Liver (tissue), 9 donors: ENCODE results near the gene CPNE4. TPM values are rescaled to one million over a fixed set of nuclear protein-coding genes. Genes with fewer than 3 reads are reported as not detected.

Source experiments
- DNase-seq: peaks from one replicate; pipeline ENCODE4 v3.0.0-alpha.2; 2017; ENCODE audit warnings: low spot score
- H3K27ac ChIP-seq, 2 donors: one replicate each; pipeline ENCODE4 v1.7.0; 2013; ENCODE audit warnings: inconsistent platforms in 2 of 2, low read length in 2 of 2, control low read depth in 1 of 2, low read depth in 1 of 2, mild to moderate bottlenecking in 1 of 2
- H3K27me3 ChIP-seq, 4 donors: one replicate each; pipeline versions ENCODE4 v1.6.1 to v1.7.0; 2013; ENCODE audit warnings: low read length in 3 of 4, inconsistent platforms in 1 of 4, mild to moderate bottlenecking in 1 of 4, moderate library complexity in 1 of 4; ENCODE audit not compliant: control insufficient read depth in 4 of 4, insufficient read depth in 4 of 4
- H3K36me3 ChIP-seq, 4 donors: one replicate each; pipeline versions ENCODE4 v1.6.1 to v1.7.0; 2013; ENCODE audit warnings: low read length in 3 of 4, mild to moderate bottlenecking in 3 of 4, low read depth in 1 of 4, moderate library complexity in 1 of 4; ENCODE audit not compliant: control insufficient read depth in 4 of 4, insufficient read depth in 3 of 4
- H3K4me1 ChIP-seq, 4 donors: one replicate each; pipeline versions ENCODE4 v1.6.1 to v1.7.0; 2013; ENCODE audit warnings: low read length in 3 of 4, mild to moderate bottlenecking in 3 of 4, moderate library complexity in 1 of 4; ENCODE audit not compliant: control insufficient read depth in 4 of 4, insufficient read depth in 4 of 4
- H3K4me3 ChIP-seq, 3 donors: one replicate each; pipeline versions ENCODE4 v1.6.1 to v1.7.0; 2013; ENCODE audit warnings: low read length in 3 of 3, control low read depth in 1 of 3, low read depth in 1 of 3, mild to moderate bottlenecking in 1 of 3
- H3K9ac ChIP-seq, 2 donors: one replicate each; pipeline ENCODE4 v1.7.0; 2013; ENCODE audit warnings: low read length in 2 of 2, mild to moderate bottlenecking in 2 of 2, moderate library complexity in 2 of 2, control low read depth in 1 of 2, low read depth in 1 of 2
- H3K9me3 ChIP-seq, 4 donors: one replicate each; pipeline versions ENCODE4 v1.6.1 to v1.7.0; 2013; ENCODE audit warnings: low read length in 3 of 4; ENCODE audit not compliant: control insufficient read depth in 4 of 4
- EGR1 ChIP-seq, 2 donors: IDR thresholded peaks; 2 replicates each; pipeline ENCODE4 v1.6.1; 2016 to 2018; ENCODE audit warnings: antibody characterized with exemption in 2 of 2, low read depth in 2 of 2
- FOXA1 ChIP-seq: IDR thresholded peaks from 2 replicates; pipeline ENCODE4 v1.6.1; 2016; ENCODE audit warnings: antibody characterized with exemption
- FOXA2 ChIP-seq: IDR thresholded peaks from 2 replicates; pipeline ENCODE4 v1.6.1; 2016; ENCODE audit warnings: antibody characterized with exemption
- GABPA ChIP-seq, 2 donors: IDR thresholded peaks in 1 of 2; conservative IDR thresholded peaks in 1 of 2; 2 replicates each; pipeline ENCODE4 v1.6.1; 2016; ENCODE audit warnings: antibody characterized with exemption in 2 of 2, mild to moderate bottlenecking in 1 of 2, moderate library complexity in 1 of 2
- HNF4A ChIP-seq, 2 donors: conservative IDR thresholded peaks; 2 replicates each; pipeline ENCODE4 v1.6.1; 2016; ENCODE audit warnings: antibody characterized with exemption in 2 of 2, mild to moderate bottlenecking in 2 of 2
- HNF4G ChIP-seq: IDR thresholded peaks from 2 replicates; pipeline ENCODE4 v1.6.1; 2016; ENCODE audit warnings: antibody characterized with exemption
- JUND ChIP-seq, 2 donors: IDR thresholded peaks; 2 replicates each; pipeline ENCODE4 v1.6.1; 2016; ENCODE audit warnings: antibody characterized with exemption in 2 of 2
- NR2F2 ChIP-seq: IDR thresholded peaks from 2 replicates; pipeline ENCODE4 v1.6.1; 2016; ENCODE audit warnings: antibody characterized with exemption
- RAD21 ChIP-seq, 2 donors: IDR thresholded peaks; 2 replicates each; pipeline ENCODE4 v1.6.1; 2016; ENCODE audit warnings: antibody characterized with exemption in 2 of 2, mild to moderate bottlenecking in 2 of 2
- RXRA ChIP-seq, 2 donors: IDR thresholded peaks; 2 replicates each; pipeline ENCODE4 v1.6.1; 2017 to 2018; ENCODE audit warnings: antibody characterized with exemption in 2 of 2, mild to moderate bottlenecking in 1 of 2
- SP1 ChIP-seq: IDR thresholded peaks from 2 replicates; pipeline ENCODE4 v1.6.1; 2018; ENCODE audit warnings: antibody characterized with exemption, mild to moderate bottlenecking
- TAF1 ChIP-seq: conservative IDR thresholded peaks from 2 replicates; pipeline ENCODE4 v1.6.1; 2016; ENCODE audit warnings: antibody characterized with exemption, mild to moderate bottlenecking
- YY1 ChIP-seq: IDR thresholded peaks from 2 replicates; pipeline ENCODE4 v1.6.1; 2016; ENCODE audit warnings: antibody characterized with exemption, mild to moderate bottlenecking
- WGBS: extraction: QIAGEN DNeasy Blood & Tissue Kit; methylation state at CpG from one replicate; pipeline ENCODE4 v1.1.7; 2013; 5-methylcytosine and 5-hydroxymethylcytosine counted together
- polyA plus RNA-seq, 2 donors: library from polyadenylated mRNA; stranded (reverse) in 1 of 2; unstranded in 1 of 2; fragments of 200-250 nt in 1 of 2; fragments of >200 nt in 1 of 2; fragmentation: Nextera tagmentation in 1 of 2; extraction: Ambion mirVana in 1 of 2; gene quantifications; one replicate each; pipeline versions ENCODE4 v1.2.1 to v1.2.3, GENCODE V29; 2013 to 2015
- total RNA-seq, 2 donors: library from RNA; depleted of rRNA; stranded (reverse); fragments of >200 nt; gene quantifications; one replicate each; pipeline ENCODE4 v1.2.3, GENCODE V29; 2014
- TF ChIP-seq, protein P1 (sequence below): IDR thresholded peaks from 2 replicates; pipeline ENCODE4 v1.6.1; 2016; ENCODE audit warnings: antibody characterized with exemption
- TF ChIP-seq, protein P2 (sequence below): IDR thresholded peaks from 2 replicates; pipeline ENCODE4 v1.6.1; 2016; ENCODE audit warnings: antibody characterized with exemption
- TF ChIP-seq, protein P3 (sequence below): IDR thresholded peaks from 2 replicates; pipeline ENCODE4 v1.6.1; 2016; ENCODE audit warnings: antibody characterized with exemption, mild to moderate bottlenecking
- TF ChIP-seq, protein P4 (sequence below): fragments of 150-350 bp; IDR thresholded peaks from 2 replicates; pipeline ENCODE4 v1.5.1; 2017; ENCODE audit warnings: improper control_type of control experiment, low read depth, low read length; ENCODE audit not compliant: missing input control
- TF ChIP-seq, protein P5 (sequence below): IDR thresholded peaks from 2 replicates; pipeline ENCODE4 v1.6.1; 2016; ENCODE audit warnings: antibody characterized with exemption
- donor health status: healthy.
- donor health status: healthy.
- donor health status: healthy.
- donor health status: healthy.
- donor health status: healthy.

The CPNE4 gene
- total and polyA plus RNA-seq, 4 donors, result under 0.01 to 0.03 TPM; not detected in 2

DNA sequence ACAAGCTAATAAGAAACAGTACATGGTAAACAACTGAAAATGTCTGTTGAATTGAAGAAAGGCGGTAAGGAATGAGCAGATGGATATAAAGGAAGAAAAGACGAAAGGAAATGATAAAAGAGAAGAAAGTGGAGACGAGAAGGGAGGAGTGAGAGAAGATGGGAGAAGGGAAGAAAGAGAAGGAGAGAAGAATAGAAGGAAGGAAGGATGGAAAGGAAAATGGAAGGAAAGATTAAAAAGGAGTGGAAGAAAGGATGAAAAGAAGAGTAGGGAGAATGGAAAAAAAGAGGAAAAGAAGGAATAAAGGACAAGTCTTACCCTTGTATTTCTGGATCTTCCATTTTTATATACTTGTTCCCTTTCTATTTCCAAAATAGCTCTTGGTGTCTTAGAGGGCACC lies 17.7 kb downstream of the CPNE4 start:
- DNase-seq, result no peak
- H3K9me3 ChIP-seq, result no peaks in the 10 kb centered on the region
- TF ChIP-seq HNF4A (conservative IDR thresholded peaks at IDR 0.05) (no peak), FOXA2 (no peak), EGR1 (IDR thresholded peaks at IDR 0.05; ENCODE audit: low read depth in 2 of 2) (no peak), YY1 (no peak), NR2F2 (no peak), SP1 (no peak), JUND (IDR thresholded peaks at IDR 0.05) (no peak), TAF1 (no peak), HNF4G (no peak), RXRA (IDR thresholded peaks at IDR 0.05) (no peak), RAD21 (IDR thresholded peaks at IDR 0.05) (no peak), GABPA (IDR thresholded peaks at IDR 0.05 in 1 of 2, conservative IDR thresholded peaks at IDR 0.05 in 1 of 2) (no peak), FOXA1 (no peak)
- TF ChIP-seq, protein P1, sequence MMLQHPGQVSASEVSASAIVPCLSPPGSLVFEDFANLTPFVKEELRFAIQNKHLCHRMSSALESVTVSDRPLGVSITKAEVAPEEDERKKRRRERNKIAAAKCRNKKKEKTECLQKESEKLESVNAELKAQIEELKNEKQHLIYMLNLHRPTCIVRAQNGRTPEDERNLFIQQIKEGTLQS, result no peak
- TF ChIP-seq, protein P2, sequence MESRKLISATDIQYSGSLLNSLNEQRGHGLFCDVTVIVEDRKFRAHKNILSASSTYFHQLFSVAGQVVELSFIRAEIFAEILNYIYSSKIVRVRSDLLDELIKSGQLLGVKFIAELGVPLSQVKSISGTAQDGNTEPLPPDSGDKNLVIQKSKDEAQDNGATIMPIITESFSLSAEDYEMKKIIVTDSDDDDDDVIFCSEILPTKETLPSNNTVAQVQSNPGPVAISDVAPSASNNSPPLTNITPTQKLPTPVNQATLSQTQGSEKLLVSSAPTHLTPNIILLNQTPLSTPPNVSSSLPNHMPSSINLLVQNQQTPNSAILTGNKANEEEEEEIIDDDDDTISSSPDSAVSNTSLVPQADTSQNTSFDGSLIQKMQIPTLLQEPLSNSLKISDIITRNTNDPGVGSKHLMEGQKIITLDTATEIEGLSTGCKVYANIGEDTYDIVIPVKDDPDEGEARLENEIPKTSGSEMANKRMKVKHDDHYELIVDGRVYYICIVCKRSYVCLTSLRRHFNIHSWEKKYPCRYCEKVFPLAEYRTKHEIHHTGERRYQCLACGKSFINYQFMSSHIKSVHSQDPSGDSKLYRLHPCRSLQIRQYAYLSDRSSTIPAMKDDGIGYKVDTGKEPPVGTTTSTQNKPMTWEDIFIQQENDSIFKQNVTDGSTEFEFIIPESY, result no peak
- TF ChIP-seq, protein P3, sequence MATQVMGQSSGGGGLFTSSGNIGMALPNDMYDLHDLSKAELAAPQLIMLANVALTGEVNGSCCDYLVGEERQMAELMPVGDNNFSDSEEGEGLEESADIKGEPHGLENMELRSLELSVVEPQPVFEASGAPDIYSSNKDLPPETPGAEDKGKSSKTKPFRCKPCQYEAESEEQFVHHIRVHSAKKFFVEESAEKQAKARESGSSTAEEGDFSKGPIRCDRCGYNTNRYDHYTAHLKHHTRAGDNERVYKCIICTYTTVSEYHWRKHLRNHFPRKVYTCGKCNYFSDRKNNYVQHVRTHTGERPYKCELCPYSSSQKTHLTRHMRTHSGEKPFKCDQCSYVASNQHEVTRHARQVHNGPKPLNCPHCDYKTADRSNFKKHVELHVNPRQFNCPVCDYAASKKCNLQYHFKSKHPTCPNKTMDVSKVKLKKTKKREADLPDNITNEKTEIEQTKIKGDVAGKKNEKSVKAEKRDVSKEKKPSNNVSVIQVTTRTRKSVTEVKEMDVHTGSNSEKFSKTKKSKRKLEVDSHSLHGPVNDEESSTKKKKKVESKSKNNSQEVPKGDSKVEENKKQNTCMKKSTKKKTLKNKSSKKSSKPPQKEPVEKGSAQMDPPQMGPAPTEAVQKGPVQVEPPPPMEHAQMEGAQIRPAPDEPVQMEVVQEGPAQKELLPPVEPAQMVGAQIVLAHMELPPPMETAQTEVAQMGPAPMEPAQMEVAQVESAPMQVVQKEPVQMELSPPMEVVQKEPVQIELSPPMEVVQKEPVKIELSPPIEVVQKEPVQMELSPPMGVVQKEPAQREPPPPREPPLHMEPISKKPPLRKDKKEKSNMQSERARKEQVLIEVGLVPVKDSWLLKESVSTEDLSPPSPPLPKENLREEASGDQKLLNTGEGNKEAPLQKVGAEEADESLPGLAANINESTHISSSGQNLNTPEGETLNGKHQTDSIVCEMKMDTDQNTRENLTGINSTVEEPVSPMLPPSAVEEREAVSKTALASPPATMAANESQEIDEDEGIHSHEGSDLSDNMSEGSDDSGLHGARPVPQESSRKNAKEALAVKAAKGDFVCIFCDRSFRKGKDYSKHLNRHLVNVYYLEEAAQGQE, result no peak
- TF ChIP-seq, protein P4, sequence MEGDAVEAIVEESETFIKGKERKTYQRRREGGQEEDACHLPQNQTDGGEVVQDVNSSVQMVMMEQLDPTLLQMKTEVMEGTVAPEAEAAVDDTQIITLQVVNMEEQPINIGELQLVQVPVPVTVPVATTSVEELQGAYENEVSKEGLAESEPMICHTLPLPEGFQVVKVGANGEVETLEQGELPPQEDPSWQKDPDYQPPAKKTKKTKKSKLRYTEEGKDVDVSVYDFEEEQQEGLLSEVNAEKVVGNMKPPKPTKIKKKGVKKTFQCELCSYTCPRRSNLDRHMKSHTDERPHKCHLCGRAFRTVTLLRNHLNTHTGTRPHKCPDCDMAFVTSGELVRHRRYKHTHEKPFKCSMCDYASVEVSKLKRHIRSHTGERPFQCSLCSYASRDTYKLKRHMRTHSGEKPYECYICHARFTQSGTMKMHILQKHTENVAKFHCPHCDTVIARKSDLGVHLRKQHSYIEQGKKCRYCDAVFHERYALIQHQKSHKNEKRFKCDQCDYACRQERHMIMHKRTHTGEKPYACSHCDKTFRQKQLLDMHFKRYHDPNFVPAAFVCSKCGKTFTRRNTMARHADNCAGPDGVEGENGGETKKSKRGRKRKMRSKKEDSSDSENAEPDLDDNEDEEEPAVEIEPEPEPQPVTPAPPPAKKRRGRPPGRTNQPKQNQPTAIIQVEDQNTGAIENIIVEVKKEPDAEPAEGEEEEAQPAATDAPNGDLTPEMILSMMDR, result no peak
- TF ChIP-seq, protein P5, sequence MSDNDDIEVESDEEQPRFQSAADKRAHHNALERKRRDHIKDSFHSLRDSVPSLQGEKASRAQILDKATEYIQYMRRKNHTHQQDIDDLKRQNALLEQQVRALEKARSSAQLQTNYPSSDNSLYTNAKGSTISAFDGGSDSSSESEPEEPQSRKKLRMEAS, result no peak
- H3K27ac ChIP-seq, result no peak overlapping the region
- WGBS, result 76% methylated on average over 3 of the region's 3 CpGs
- H3K36me3 ChIP-seq, result no peaks in the 10 kb centered on the region
- H3K27me3 ChIP-seq, result peaks cover 0 to 12% (median 2%) of the 10 kb centered on the region in 4 donors
- H3K4me1 ChIP-seq, result no peaks in the 10 kb centered on the region
- H3K9ac ChIP-seq, result no peak overlapping the region
- no peak overlapping the region for H3K4me3 ChIP-seq
